H1 (cell line): ENCODE results near the gene SPATS2. TPM values are rescaled to one million over a fixed set of nuclear protein-coding genes. Genes with fewer than 3 reads are reported as not detected.

Source experiments
- CTCF ChIA-PET: fragments of 300-600 bp; sonication (Branson Sonifier 250); formaldehyde crosslinking; loops from one replicate; lab custom pipeline; 2021; ENCODE audit not compliant: partially characterized antibody; lab: Charles Lee
- POLR2A ChIA-PET: fragments of 300-600 bp; sonication (Branson Sonifier 250); formaldehyde crosslinking; loops from one replicate; lab custom pipeline; 2021; ENCODE audit warnings: inconsistent platforms; ENCODE audit not compliant: partially characterized antibody; lab: Charles Lee
- DNase-seq, 2 experiments: peaks; one replicate each; pipeline versions ENCODE4 v3.0.0 to v3.0.0-alpha.2; 2010 to 2022; ENCODE audit warnings: low spot score in 2 of 2, low read depth in 1 of 2, mixed read lengths in 1 of 2
- FAIRE-seq: peaks from 2 replicates; lab custom pipeline; 2011; peaks lifted over from hg19 to GRCh38; lab: Jason Lieb, UNC
- H2AFZ ChIP-seq: 2 replicates; pipeline ENCODE4 v1.8.1; 2012; ENCODE audit warnings: low read length, inconsistent platforms
- H2AK5ac ChIP-seq: 2 replicates; pipeline ENCODE4 v1.6.1; 2013; ENCODE audit warnings: low read depth, low read length
- H2BK120ac ChIP-seq: replicated peaks from 2 replicates; pipeline ENCODE3; 2013; ENCODE audit warnings: low read depth, low read length, inconsistent platforms
- H2BK12ac ChIP-seq: 2 replicates; pipeline ENCODE4 v1.6.1; 2013; ENCODE audit warnings: low read depth, low read length
- H2BK15ac ChIP-seq: 2 replicates; pipeline ENCODE4 v1.6.1; 2013; ENCODE audit warnings: low read length
- H2BK20ac ChIP-seq: 2 replicates; pipeline ENCODE4 v1.6.1; 2013; ENCODE audit warnings: low read length
- H2BK5ac ChIP-seq: 2 replicates; pipeline ENCODE4 v1.6.1; 2013; ENCODE audit warnings: low read depth, low read length
- H3K14ac ChIP-seq: 2 replicates; pipeline ENCODE4 v1.6.1; 2013; ENCODE audit warnings: inconsistent platforms; ENCODE audit not compliant: insufficient read length
- H3K18ac ChIP-seq: 2 replicates; pipeline ENCODE4 v1.6.1; 2013; ENCODE audit warnings: low read length; ENCODE audit errors: extremely low read depth
- H3K23ac ChIP-seq: 2 replicates; pipeline ENCODE4 v1.6.1; 2013; ENCODE audit warnings: inconsistent platforms; ENCODE audit not compliant: insufficient read length
- H3K23me2 ChIP-seq: 2 replicates; pipeline ENCODE4 v1.6.1; 2013; ENCODE audit warnings: low read depth, low read length
- H3K27ac ChIP-seq: 2 replicates; pipeline ENCODE4 v1.6.1; 2011; ENCODE audit warnings: low read depth, low read length, inconsistent platforms
- H3K27me3 ChIP-seq, 4 experiments: replicated peaks in 1 of 4; 1 replicate in 1 of 4; 2 replicates in 3 of 4; pipeline versions ENCODE4 v1.6.1 to v1.8.1; 2011 to 2013; ENCODE audit warnings: low read length in 3 of 4, mild to moderate bottlenecking in 3 of 4, inconsistent platforms in 2 of 4, mixed read lengths in 2 of 4, moderate library complexity in 1 of 4; ENCODE audit not compliant: control insufficient read depth in 3 of 4, insufficient read depth in 3 of 4; ENCODE audit errors: extremely low read depth in 1 of 4
- H3K36me3 ChIP-seq, 4 experiments: 2 replicates each; pipeline versions ENCODE4 v1.6.1 to v1.8.1; 2011 to 2013; ENCODE audit warnings: mild to moderate bottlenecking in 4 of 4, low read length in 3 of 4, moderate library complexity in 2 of 4, control low read depth in 1 of 4, inconsistent platforms in 1 of 4; ENCODE audit not compliant: insufficient read depth in 4 of 4, control insufficient read depth in 2 of 4
- H3K4ac ChIP-seq: replicated peaks from 2 replicates; pipeline ENCODE3; 2013; ENCODE audit warnings: low read length, low read depth, mixed read lengths, inconsistent platforms; ENCODE audit not compliant: insufficient read length
- H3K4me1 ChIP-seq, 4 experiments: replicated peaks in 1 of 4; 1 replicate in 1 of 4; 2 replicates in 3 of 4; pipeline versions ENCODE4 v1.6.1 to v1.8.1; 2011 to 2013; ENCODE audit warnings: low read length in 3 of 4, inconsistent platforms in 2 of 4, mixed read lengths in 1 of 4; ENCODE audit not compliant: insufficient read depth in 4 of 4, control insufficient read depth in 3 of 4
- H3K4me2 ChIP-seq, 2 experiments: 2 replicates each; pipeline versions ENCODE4 v1.6.1 to v1.8.1; 2011 to 2013; ENCODE audit warnings: low read depth in 2 of 2, low read length in 2 of 2, control low read depth in 1 of 2, inconsistent platforms in 1 of 2, mild to moderate bottlenecking in 1 of 2; ENCODE audit not compliant: insufficient read depth in 1 of 2
- H3K4me3 ChIP-seq, 4 experiments: fragments of 200-600, 300-600 bp in 1 of 4; sonication (generic), shearing (Covaris generic), sonication (Bioruptor Twin) in 1 of 4; 2 replicates each; pipeline versions ENCODE4 v1.5.1 to v1.8.1; 2011 to 2016; ENCODE audit warnings: low read length in 4 of 4, low read depth in 3 of 4, control low read depth in 2 of 4, inconsistent platforms in 2 of 4, mild to moderate bottlenecking in 2 of 4, mixed read lengths in 1 of 4, moderate library complexity in 1 of 4; ENCODE audit not compliant: insufficient read depth in 2 of 4; ENCODE audit errors: extremely low read depth in 1 of 4
- H3K56ac ChIP-seq: replicated peaks from 2 replicates; pipeline ENCODE3; 2013; ENCODE audit warnings: low read depth, mild to moderate bottlenecking, mixed read lengths, low read length, inconsistent platforms; ENCODE audit not compliant: insufficient read length
- H3K79me1 ChIP-seq: 2 replicates; pipeline ENCODE4 v1.6.1; 2013; ENCODE audit warnings: low read depth, low read length, control low read depth
- H3K79me2 ChIP-seq, 2 experiments: 2 replicates each; pipeline versions ENCODE4 v1.6.1 to v1.8.1; 2012 to 2013; ENCODE audit warnings: low read length in 2 of 2, mild to moderate bottlenecking in 2 of 2, inconsistent platforms in 1 of 2; ENCODE audit not compliant: insufficient read depth in 2 of 2, control insufficient read depth in 1 of 2
- H3K9ac ChIP-seq, 4 experiments: replicated peaks in 1 of 4; 1 replicate in 1 of 4; 2 replicates in 3 of 4; pipeline versions ENCODE4 v1.6.1 to v1.8.1; 2011 to 2013; ENCODE audit warnings: low read depth in 3 of 4, low read length in 3 of 4, control low read depth in 2 of 4, mild to moderate bottlenecking in 2 of 4, moderate library complexity in 2 of 4, inconsistent platforms in 1 of 4; ENCODE audit errors: extremely low read depth in 1 of 4
- H3K9me3 ChIP-seq, 2 experiments: 2 replicates each; pipeline versions ENCODE4 v1.6.1 to v1.8.1; 2012 to 2013; ENCODE audit warnings: mild to moderate bottlenecking in 2 of 2, moderate library complexity in 2 of 2, control low read depth in 1 of 2, inconsistent platforms in 1 of 2, low read depth in 1 of 2, low read length in 1 of 2, mixed read lengths in 1 of 2; ENCODE audit not compliant: insufficient read depth in 2 of 2
- H4K20me1 ChIP-seq, 2 experiments: replicated peaks in 1 of 2; 2 replicates each; pipeline versions ENCODE3 to v1.8.1; 2011 to 2013; ENCODE audit warnings: inconsistent platforms in 2 of 2, low read length in 2 of 2, mild to moderate bottlenecking in 1 of 2; ENCODE audit not compliant: insufficient read depth in 2 of 2, control insufficient read depth in 1 of 2
- H4K5ac ChIP-seq: 2 replicates; pipeline ENCODE4 v1.6.1; 2013; ENCODE audit warnings: low read length, low read depth, mixed read lengths, inconsistent platforms; ENCODE audit not compliant: insufficient read length
- H4K8ac ChIP-seq: 2 replicates; pipeline ENCODE4 v1.8.0; 2013; ENCODE audit warnings: mild to moderate bottlenecking, moderate library complexity, low read length, inconsistent platforms; ENCODE audit not compliant: insufficient read depth; ENCODE audit errors: extremely low read depth
- H4K91ac ChIP-seq: replicated peaks from 2 replicates; pipeline ENCODE3; 2013; ENCODE audit warnings: low read length, mixed read lengths, inconsistent platforms; ENCODE audit not compliant: insufficient read length
- ASH2L ChIP-seq: fragments of 200-600, 300-600 bp; sonication (generic); IDR thresholded peaks from one replicate; pipeline ENCODE4 v1.7.1; 2017; ENCODE audit warnings: low read length
- BACH1 ChIP-seq: IDR thresholded peaks from 2 replicates; pipeline ENCODE4 v1.6.1; 2012; ENCODE audit warnings: low read length, improper control_type of control experiment
- BCL11A ChIP-seq, 2 experiments: IDR thresholded peaks; one replicate each; pipeline ENCODE4 v1.6.1; 2011; ENCODE audit warnings: low read depth in 2 of 2, low read length in 2 of 2, mild to moderate bottlenecking in 2 of 2
- CEBPB ChIP-seq: IDR thresholded peaks from 2 replicates; pipeline ENCODE4 v1.6.1; 2012; ENCODE audit warnings: low read depth, low read length
- CHD2 ChIP-seq: IDR thresholded peaks from 2 replicates; pipeline ENCODE4 v1.6.1; 2012; ENCODE audit warnings: low read length, improper control_type of control experiment
- CREB1 ChIP-seq: IDR thresholded peaks from 2 replicates; pipeline ENCODE4 v1.6.1; 2012; ENCODE audit warnings: inconsistent platforms
- EGR1 ChIP-seq: IDR thresholded peaks from 2 replicates; pipeline ENCODE4 v1.6.1; 2011; ENCODE audit warnings: low read depth, low read length, borderline replicate concordance
- HDAC2 ChIP-seq, 2 experiments: fragments of 300-600 bp in 1 of 2; sonication (generic) in 1 of 2; IDR thresholded peaks; 2 replicates each; pipeline ENCODE4 v1.6.1; 2011 to 2012; ENCODE audit warnings: low read depth in 2 of 2, low read length in 2 of 2, mild to moderate bottlenecking in 2 of 2, moderate library complexity in 2 of 2, borderline replicate concordance in 1 of 2, inconsistent platforms in 1 of 2
- JUND ChIP-seq: IDR thresholded peaks from 2 replicates; pipeline ENCODE4 v1.6.1; 2011; ENCODE audit warnings: mild to moderate bottlenecking, improper control_type of control experiment, low read length
- KDM1A ChIP-seq: fragments of 200-600, 300-600 bp; sonication (generic); IDR thresholded peaks from 2 replicates; pipeline ENCODE4 v1.7.1; 2016; ENCODE audit warnings: mild to moderate bottlenecking, low read length, borderline replicate concordance
- MAFK ChIP-seq: IDR thresholded peaks from 2 replicates; pipeline ENCODE4 v1.6.1; 2012; ENCODE audit warnings: low read depth, mild to moderate bottlenecking, improper control_type of control experiment, low read length
- MAX ChIP-seq: IDR thresholded peaks from 2 replicates; pipeline ENCODE4 v1.6.1; 2012; ENCODE audit warnings: inconsistent platforms
- RXRA ChIP-seq: IDR thresholded peaks from 2 replicates; pipeline ENCODE4 v1.6.1; 2011; ENCODE audit warnings: low read depth, mild to moderate bottlenecking, low read length, moderate library complexity; ENCODE audit not compliant: insufficient read depth
- TAF1 ChIP-seq: IDR thresholded peaks from 2 replicates; pipeline ENCODE4 v1.6.1; 2011; ENCODE audit warnings: mild to moderate bottlenecking, low read depth, low read length
- YY1 ChIP-seq: IDR thresholded peaks from 2 replicates; pipeline ENCODE4 v1.6.1; 2011; ENCODE audit warnings: low read depth, mild to moderate bottlenecking, low read length
- WGBS, 2 experiments: shearing (Covaris generic) in 1 of 2; methylation state at CpG; one replicate each; pipeline versions ENCODE4 v1.1.6 to v1.1.7; 2013 to 2015; ENCODE audit warnings: low lambda C conversion rate in 2 of 2, mixed read lengths in 2 of 2, inconsistent platforms in 1 of 2, low coverage in 1 of 2, missing lambda C conversion rate in 1 of 2; ENCODE audit not compliant: insufficient replicate concordance in 2 of 2, insufficient coverage in 1 of 2, insufficient read length in 1 of 2; ENCODE audit errors: extremely low coverage in 1 of 2, missing lambda C conversion rate in 1 of 2; 5-methylcytosine and 5-hydroxymethylcytosine counted together
- polyA plus RNA-seq, 7 experiments: library from polyadenylated mRNA; depleted of rRNA in 3 of 7; stranded (reverse) in 5 of 7; unstranded in 2 of 7; fragments of >200 nt in 5 of 7; fragments of 200-250 nt in 2 of 7; gene quantifications; 1 replicate in 5 of 7; 2 replicates in 1 of 7; 4 replicates in 1 of 7; pipeline versions ENCODE4 v1.2.1 to v1.2.3, GENCODE V29; 2011 to 2013; ENCODE audit warnings: missing spikeins in 2 of 7, mixed read lengths in 2 of 7
- total RNA-seq: library from RNA; stranded (reverse); fragmentation: NEBNext Ultra II Directional; extraction: Animal tissue kit (Norgen Biotek cat#: 25700); gene quantifications from 2 replicates; pipeline ENCODE4 v1.2.1, GENCODE V29; 2021

SPATS2 gene
- total and polyA plus RNA-seq, 2 of the 8 experiments (the other 6 are each of a cell fraction or from before 2014, with no cell fraction given): 19.2 to 24.5 TPM

- H2BK5ac ChIP-seq: no peak overlapping the region
- H2BK20ac ChIP-seq: no peak overlapping the region
- ChIA-PET CTCF (interaction anchor here (1.0 to 14.0 kb wide), 5 partner anchors 10 to 204 kb away, joined by 3 to 140 read pairs (median 38); no protein-coding TSS in a partner anchor), POLR2A (interaction anchor here (0.9 to 9.1 kb wide), 5 partner anchors 9 to 66 kb away, joined by 3 to 72 read pairs (median 4); no protein-coding TSS in a partner anchor)
- no peak overlapping the region for H4K8ac ChIP-seq
- DNase-seq (no peak), FAIRE-seq (no peak)
- no peak overlapping the region for H3K18ac ChIP-seq
- no peak overlapping the region for H3K14ac ChIP-seq
- H3K79me2 ChIP-seq: peaks cover 0 to 18% of the 10 kb centered on the region in 2 experiments; a peak in 2 of 4 replicates
- H3K4me1 ChIP-seq: no peaks in the 10 kb centered on the region; a peak in 3 of 7 replicates
- TF ChIP-seq CHD2 (no peak), KDM1A (no peak), CREB1 (no peak), EGR1 (no peak), MAFK (no peak), JUND (no peak), MAX (no peak), BACH1 (no peak), TAF1 (no peak), RXRA (no peak), ASH2L (no peak), BCL11A (IDR thresholded peaks at IDR 0.05; ENCODE audit: low read depth in 2 of 2, low read length in 2 of 2) (no peak), YY1 (no peak), CEBPB (no peak), HDAC2 (IDR thresholded peaks at IDR 0.05; ENCODE audit: borderline replicate concordance in 1 of 2, low read depth in 2 of 2, low read length in 2 of 2) (no peak)
- H3K79me1 ChIP-seq: peaks cover 13% of the 10 kb centered on the region
- H3K23me2 ChIP-seq: 0 out of 2 replicates have a peak, but pooled peaks cover 3% of the 10 kb centered on the region
- H2BK12ac ChIP-seq: no peak overlapping the region
- H3K9me3 ChIP-seq: no peaks in the 10 kb centered on the region
- no peak overlapping the region for H3K9ac ChIP-seq
- WGBS, 2 experiments: 93% methylated on average over 6 of the region's 6 CpGs; no CpG with 5 or more reads in 1 of the 2 experiments
- no peak overlapping the region for H2BK120ac ChIP-seq
- no peaks in the 10 kb centered on the region for H3K27me3 ChIP-seq
- no peak overlapping the region for H3K4me2 ChIP-seq
- H3K4me3 ChIP-seq: no peak overlapping the region
- no peak overlapping the region for H2AFZ ChIP-seq
- H3K4ac ChIP-seq: no peak overlapping the region
- H3K27ac ChIP-seq: no peak overlapping the region
- H3K23ac ChIP-seq: no peak overlapping the region
- H2BK15ac ChIP-seq: no peak overlapping the region
- H3K36me3 ChIP-seq: peaks cover 26 to 65% (median 44%) of the 10 kb centered on the region in 4 experiments; a peak in 7 of 8 replicates
- H3K56ac ChIP-seq: no peak overlapping the region
- no peak overlapping the region for H4K91ac ChIP-seq
- H2AK5ac ChIP-seq: no peak overlapping the region
- H4K5ac ChIP-seq: no peak overlapping the region
- H4K20me1 ChIP-seq: peaks cover 0 to 15% of the 10 kb centered on the region in 2 experiments
Observed at GRCh38 chr12:49562831-49563230, 195.6 kb downstream of the SPATS2 start.
